ENCODE data around the gene OTOP2. TPM values are rescaled to one million over a fixed set of nuclear protein-coding genes. Genes with fewer than 3 reads are reported as not detected.

OTOP2 gene
- total and polyA plus RNA-seq, 12 donors = 0.03 to 0.11 TPM; not detected in 10

DNA sequence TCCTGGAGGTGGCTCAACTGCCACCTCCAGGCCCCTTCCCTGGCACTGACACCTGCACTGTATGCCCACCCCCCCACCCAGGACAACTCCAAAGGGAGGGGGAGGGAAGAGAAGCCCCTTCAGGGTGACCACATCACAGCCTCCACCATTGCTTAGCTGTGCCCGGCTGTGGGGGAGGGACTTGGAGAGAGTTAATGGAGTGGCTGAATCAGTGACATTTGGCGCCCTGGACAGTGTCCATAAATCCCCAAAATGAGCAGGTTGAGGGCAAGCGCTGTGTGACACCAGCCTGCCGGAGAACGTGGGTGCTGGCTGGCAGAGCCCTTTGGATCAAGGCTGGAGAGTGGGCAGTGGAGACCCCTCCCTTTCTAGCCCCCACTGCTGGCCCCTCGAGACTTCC is 1.9 kb upstream of the OTOP2 start:
- peak in 6 of 7 donors; percentile 32 to 70 (median 53) for DNase-seq
- WGBS, 4 donors = 35 to 44% (median 37%) methylated on average over 3 to 6 of the region's 6 CpGs
- no peak for TF ChIP-seq POLR2A (IDR thresholded peaks at IDR 0.05)
- no peak for TF ChIP-seq CTCF (IDR thresholded peaks at IDR 0.05)
- Histone ChIP-seq H3K4me1 (replicated peaks in 1 of 2) (peaks cover 13 to 20% of the 10 kb centered on the region in 2 donors), H3K36me3 (replicated peaks in 1 of 2) (no peaks in the 10 kb centered on the region), H3K9me3 (replicated peaks in 1 of 3) (no peaks in the 10 kb centered on the region), H3K4me3 (peak overlapping the region in 1 of 4 donors; percentile 65), H3K27me3 (peaks cover 24% of the 10 kb centered on the region), H3K27ac (no peak overlapping the region)
- intact Hi-C loops (cut with DNase I) = loop anchor here (5.0 kb wide), 1 partner anchor 35 kb away; no protein-coding TSS in a partner anchor

DNA sequence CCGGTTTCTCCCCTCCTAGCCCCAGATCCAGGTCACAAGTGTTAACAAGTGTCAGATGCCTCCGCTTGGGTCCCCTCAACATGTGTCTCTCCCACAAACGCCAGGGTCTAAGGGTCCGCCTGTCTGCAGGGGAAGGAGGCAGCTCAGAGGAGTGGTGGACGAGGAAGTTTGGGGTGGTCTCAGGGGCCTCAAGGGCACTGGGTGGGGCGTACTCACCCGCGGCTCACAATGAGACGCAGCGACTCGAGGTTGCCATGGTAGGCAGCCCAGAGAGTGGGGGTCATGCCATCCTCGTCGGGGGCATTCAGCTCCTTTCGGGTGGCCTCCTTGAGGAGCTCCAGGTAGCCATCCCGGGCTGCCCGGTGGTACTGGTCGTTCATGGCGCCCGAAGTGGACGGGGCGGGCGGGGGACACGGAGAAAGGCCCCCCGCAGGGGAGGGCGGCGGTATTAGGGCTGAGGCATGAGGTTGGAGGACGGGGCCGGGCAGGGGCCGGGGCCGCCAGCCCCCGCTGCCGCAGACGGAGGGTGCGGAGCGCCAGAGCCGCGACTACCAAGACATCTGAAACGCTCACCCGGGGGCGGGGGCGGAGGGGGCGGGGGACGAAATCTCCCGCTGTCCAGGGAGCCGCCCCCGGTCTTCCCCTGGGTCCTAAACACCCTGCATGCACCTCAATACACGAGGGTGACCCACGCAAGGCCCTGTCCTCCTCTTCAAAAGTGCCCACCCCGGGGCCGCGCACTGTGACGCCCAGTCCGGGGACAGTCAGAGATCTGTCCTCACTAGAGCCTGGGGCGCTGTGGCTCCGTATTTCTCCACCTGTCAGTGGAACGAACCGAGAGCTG is 1.2 kb upstream of the OTOP2 start, which contains the start of gene USH1G:
TSS of gene USH1G (minus strand) at position 562 of the 844 bp plus-strand sequence. CDS start at position 380, 182 bp downstream.
- WGBS, 4 donors = 3 to 23% (median 8%) methylated on average over 7 to 57 of the region's 57 CpGs
- intact Hi-C loops (cut with DNase I) = loop anchor here (5.0 kb wide), 1 partner anchor 34 kb away; no protein-coding TSS in a partner anchor
- H3K9me3 ChIP-seq (replicated peaks in 1 of 3) = no peaks in the 10 kb centered on the region
- TF ChIP-seq POLR2A (IDR thresholded peaks at IDR 0.05) = no peak
- no peak for TF ChIP-seq CTCF (IDR thresholded peaks at IDR 0.05)
- peak in 3 of 7 donors; percentile 28 to 54 (median 43) for DNase-seq
- H3K36me3 ChIP-seq (replicated peaks in 1 of 2) = no peaks in the 10 kb centered on the region
- H3K27ac ChIP-seq = no peak within 1 kb of the TSS
- peak within 1 kb of the TSS in 2 of 4 donors; percentile 24 to 65 for H3K4me3 ChIP-seq
- H3K27me3 ChIP-seq = peaks cover 24% of the 10 kb centered on the region
- H3K4me1 ChIP-seq (replicated peaks in 1 of 2) = peaks cover 13 to 20% of the 10 kb centered on the region in 2 donors

- TF ChIP-seq POLR2A (IDR thresholded peaks at IDR 0.05) = no peak
- TF ChIP-seq CTCF (IDR thresholded peaks at IDR 0.05) = peak; percentile 50 to 88 (median 72)
- Histone ChIP-seq H3K4me1 (replicated peaks in 1 of 2) (peaks cover 13 to 20% of the 10 kb centered on the region in 2 donors), H3K27ac (no peak overlapping the region), H3K36me3 (replicated peaks in 1 of 2) (no peaks in the 10 kb centered on the region), H3K27me3 (peaks cover 24% of the 10 kb centered on the region), H3K4me3 (peak overlapping the region in 2 of 4 donors; percentile 24 to 65), H3K9me3 (replicated peaks in 1 of 3) (no peaks in the 10 kb centered on the region)
- peak; percentile 56 to 81 (median 75) for DNase-seq
- intact Hi-C loops (cut with DNase I) = loop anchor here (5.0 kb wide), 1 partner anchor 34 kb away; no protein-coding TSS in a partner anchor
- WGBS, 4 donors = 2 to 5% (median 2%) methylated on average over 17 to 59 of the region's 59 CpGs
These were observed 379 bp upstream of the OTOP2 start for GRCh38 chr17:74923538-74924249.

- no peak for TF ChIP-seq POLR2A (IDR thresholded peaks at IDR 0.05)
These were observed 1.2 kb downstream of the OTOP2 start for GRCh38 chr17:74925242-74925641.

More at GRCh38 chr17:74925242-74925641, 1.2 kb downstream of the OTOP2 start:
- no peak for DNase-seq
- Histone ChIP-seq H3K9me3 (replicated peaks in 1 of 3) (no peaks in the 10 kb centered on the region), H3K27ac (no peak overlapping the region), H3K36me3 (replicated peaks in 1 of 2) (no peaks in the 10 kb centered on the region), H3K27me3 (peaks cover 24% of the 10 kb centered on the region), H3K4me3 (no peak overlapping the region), H3K4me1 (replicated peaks in 1 of 2) (peaks cover 13 to 20% of the 10 kb centered on the region in 2 donors)
- 73 to 78% (median 76%) methylated on average over 3 of the region's 3 CpGs for WGBS, 4 donors
- intact Hi-C loops (cut with DNase I) = no loop called here

Data from adrenal gland (tissue), 12 donors.